GM21528 (cell line): ENCODE results near the gene CNIH3.
"Not testable (repeated sequence)": the region's sequence is repeated elsewhere in the genome, so short reads cannot be mapped to it uniquely, and the experiment has no call there.

Experiments
- ATAC-seq: cut with Tn5 transposase; IDR thresholded peaks from one replicate; pipeline ENCODE4 v1.9.1; 2021; ENCODE audit warnings: mild to moderate bottlenecking, moderate library complexity; ENCODE audit not compliant: unreplicated experiment, low FRiP score

The CNIH3 gene

GRCh38 chr1:224681816-224682215 is 65.7 kb downstream of the CNIH3 start:
- no peak for ATAC-seq

- ATAC-seq = no peak
Measured at GRCh38 chr1:224683936-224684335, 67.8 kb downstream of the CNIH3 start.

GRCh38 chr1:224684979-224685425 is 68.9 kb downstream of the CNIH3 start:
- ATAC-seq = no peak

GRCh38 chr1:224686140-224686539 is 70.0 kb downstream of the CNIH3 start:
- not testable (repeated sequence) for ATAC-seq

- no peak for ATAC-seq
Measured at GRCh38 chr1:224687465-224687864, 71.3 kb downstream of the CNIH3 start.

- ATAC-seq = no peak
Measured at GRCh38 chr1:224689374-224689773, 73.3 kb downstream of the CNIH3 start.

- no peak for ATAC-seq
Measured at GRCh38 chr1:224690576-224690975, 74.5 kb downstream of the CNIH3 start.

- no peak for ATAC-seq
Measured at GRCh38 chr1:224691148-224691925, 75.2 kb downstream of the CNIH3 start.

- ATAC-seq = no peak
Measured at GRCh38 chr1:224694969-224695368, 78.9 kb downstream of the CNIH3 start.

GRCh38 chr1:224696021-224696420 is 79.9 kb downstream of the CNIH3 start:
- ATAC-seq = no peak

- no peak for ATAC-seq
Measured at GRCh38 chr1:224696891-224697765, 81.0 kb downstream of the CNIH3 start.

GRCh38 chr1:224698015-224698451 is 81.9 kb downstream of the CNIH3 start:
- ATAC-seq = no peak

- ATAC-seq = peak; percentile 59
Measured at GRCh38 chr1:224700918-224701531, 84.9 kb downstream of the CNIH3 start.

GRCh38 chr1:224703702-224704101 is 87.6 kb downstream of the CNIH3 start:
- no peak for ATAC-seq

- no peak for ATAC-seq
Measured at GRCh38 chr1:224704107-224704735, 88.1 kb downstream of the CNIH3 start.

- ATAC-seq = no peak
Measured at GRCh38 chr1:224705578-224705977, 89.5 kb downstream of the CNIH3 start.

GRCh38 chr1:224707843-224708725 is 92.0 kb downstream of the CNIH3 start:
- no peak for ATAC-seq

GRCh38 chr1:224710196-224710595 is 94.1 kb downstream of the CNIH3 start:
- ATAC-seq = no peak

GRCh38 chr1:224711231-224711756 is 95.2 kb downstream of the CNIH3 start:
- not testable (repeated sequence) for ATAC-seq
